Stimulated activated CD8-positive, alpha-beta memory T cell treated with anti-CD3 and anti-CD28 coated beads, Interleukin-7, amount 100 ng/mL, for 24 hours (primary cell): ENCODE results near the gene AKAP17A.

Experiments
- DNase-seq: peaks from one replicate; pipeline ENCODE4 v3.0.0-alpha.2; 2020; ENCODE audit warnings: low read depth

AKAP17A gene

GRCh38 chrX:1582686-1583437, 8.5 kb upstream of the AKAP17A start:
- DNase-seq: no peak

GRCh38 chrX:1584237-1585011, 7.0 kb upstream of the AKAP17A start:
- no peak for DNase-seq

- no peak for DNase-seq
These were observed 4.2 kb upstream of the AKAP17A start for GRCh38 chrX:1587161-1587560.

- DNase-seq: no peak
These were observed 1.9 kb upstream of the AKAP17A start for GRCh38 chrX:1589356-1590130.

GRCh38 chrX:1591863-1592469, 562 bp downstream of the AKAP17A start:
- no peak for DNase-seq

GRCh38 chrX:1592470-1593142, 1.2 kb downstream of the AKAP17A start:
- no peak for DNase-seq

- no peak for DNase-seq
These were observed 2.2 kb downstream of the AKAP17A start for GRCh38 chrX:1593286-1594271.

- DNase-seq: no peak
These were observed 4.3 kb downstream of the AKAP17A start for GRCh38 chrX:1595711-1596060.

GRCh38 chrX:1596676-1597344, 5.4 kb downstream of the AKAP17A start:
- DNase-seq: no peak

- DNase-seq: no peak
These were observed 6.1 kb downstream of the AKAP17A start for GRCh38 chrX:1597345-1598020.

- no peak for DNase-seq
These were observed 6.8 kb downstream of the AKAP17A start for GRCh38 chrX:1598021-1598875.

- DNase-seq: no peak
These were observed 7.7 kb downstream of the AKAP17A start for GRCh38 chrX:1598876-1599790.

- DNase-seq: no peak
These were observed 8.5 kb downstream of the AKAP17A start for GRCh38 chrX:1599791-1600405.

GRCh38 chrX:1600406-1601050, 9.1 kb downstream of the AKAP17A start:
- no peak for DNase-seq

GRCh38 chrX:1601051-1601767, 9.8 kb downstream of the AKAP17A start:
- no peak for DNase-seq

GRCh38 chrX:1601768-1602085, 10.3 kb downstream of the AKAP17A start:
- no peak for DNase-seq
